Heart left ventricle (tissue), 13 donors: Measurements from ENCODE around the gene CRB1.

Experiments
- CTCF ChIP-seq, 12 donors: fragments of 200-600 bp; sonication (generic) in 4 of 12; IDR thresholded peaks; one replicate each; pipeline versions ENCODE4 v1.5.0 to v1.8.0; 2018 to 2022; ENCODE audit warnings: antibody characterized with exemption in 12 of 12, mild to moderate bottlenecking in 5 of 12
- POLR2A ChIP-seq, 2 donors: fragments of 450-650 bp; IDR thresholded peaks; one replicate each; pipeline ENCODE4 v1.6.1; 2017; ENCODE audit warnings: antibody characterized with exemption in 2 of 2, mild to moderate bottlenecking in 2 of 2, moderate library complexity in 2 of 2
- donor health status: ischemic (EF 13 %, LVEDD 7.1; RV severe dilation, severe dysfunction).
- donor health status: DM: no; HTN: yes; CAD: no.
- donor health status: DM: no; HTN: no; CAD: no.
- donor health status: ischemic (EF 25% LVEDD 6.9; RV normal size, moderate dysfunction).
- donor health status: ischemic (EF 25% LVEDD 5.7; RV mildly dilated, moderate dysfunction).
- donor health status: ischemic (EF 35%, LVEDD 5.7; RV mildly dilated, moderate dysfunction).
- donor health status: nonischemic (EF 11% LVEDD 7.7; RV severe dilation, severe dysfunction).
- donor health status: DM: yes; HTN: yes; CAD: no.
- donor health status: PGD.
- donor health status: ischemic (EF 29% LVEDD 5.4; RV normal size, mild dysfunction).
- donor health status: nonischemic (EF 23%, LVEDD 6.1; RV moderate dilation, normal function).

GRCh38 chr1:197510691-197511378 is 242.8 kb downstream of the CRB1 start:
- no peak for TF ChIP-seq CTCF (IDR thresholded peaks at IDR 0.05)
- no peak for TF ChIP-seq POLR2A (IDR thresholded peaks at IDR 0.05)
